ENCODE measurements around the gene RNASE11. TPM values are rescaled to one million over a fixed set of nuclear protein-coding genes. Genes with fewer than 3 reads are reported as not detected.

The RNASE11 gene
- total RNA-seq, 2 experiments from 2014 or later: not detected

- Histone ChIP-seq H3K27ac (ENCODE audit: low read depth, low read length, poor library complexity, severe bottlenecking) (no peak overlapping the region), H3K4me3 (ENCODE audit: low read depth, low read length, poor library complexity, severe bottlenecking) (no peak overlapping the region), H3K9me2 (ENCODE audit: insufficient read depth, low read length) (no peaks in the 10 kb centered on the region), H3K4me2 (ENCODE audit: low read length) (peak overlapping the region; percentile 26; the same call in 1 of the 2 replicates), H3K4me1 (ENCODE audit: insufficient read depth, low read length, poor library complexity, severe bottlenecking) (no peaks in the 10 kb centered on the region), H4K20me1 (ENCODE audit: insufficient read depth, low read length) (no peaks in the 10 kb centered on the region), H3K36me3 (ENCODE audit: insufficient read depth, low read length) (no peaks in the 10 kb centered on the region), H3K9me3 (ENCODE audit: low read length) (no peaks in the 10 kb centered on the region), H3K79me2 (ENCODE audit: insufficient read depth, low read depth, low read length) (no peaks in the 10 kb centered on the region), H2AFZ (ENCODE audit: low read length) (no peak overlapping the region)
- no peak for TF ChIP-seq CTCF (conservative IDR thresholded peaks at IDR 0.05; ENCODE audit: low read length)
- peak; percentile 87; the same call in 1 of the 2 replicates for TF ChIP-seq EZH2phosphoT487 (IDR thresholded peaks at IDR 0.05; ENCODE audit: borderline replicate concordance, low read depth, low read length)
- intact Hi-C loops (cut with micrococcal nuclease; ENCODE audit: unreplicated experiment): no loop called here
- ChIA-PET POLR2A (interaction anchor here (0.7 kb wide), 1 partner anchor 50 kb away, joined by 3 read pairs; no protein-coding TSS in a partner anchor), CTCF (ENCODE audit: unreplicated experiment) (no interaction called here)
- no TSS peak for BruUV-seq (replicated peaks)
- DNase-seq (ENCODE audit: low spot score): no peak
These were observed 36.8 kb upstream of the RNASE11 start for GRCh38 chr14:20624495-20625070.

GRCh38 chr14:20623798-20624197 is 36.0 kb upstream of the RNASE11 start:
- ChIA-PET CTCF (ENCODE audit: unreplicated experiment) (no interaction called here), POLR2A (interaction anchor here (0.7 kb wide), 1 partner anchor 51 kb away, joined by 3 read pairs; no protein-coding TSS in a partner anchor)
- Histone ChIP-seq H4K20me1 (ENCODE audit: insufficient read depth, low read length) (no peaks in the 10 kb centered on the region), H3K79me2 (ENCODE audit: insufficient read depth, low read depth, low read length) (no peaks in the 10 kb centered on the region), H3K9me2 (ENCODE audit: insufficient read depth, low read length) (no peaks in the 10 kb centered on the region), H3K4me3 (ENCODE audit: low read depth, low read length, poor library complexity, severe bottlenecking) (no peak overlapping the region), H3K9me3 (ENCODE audit: low read length) (no peaks in the 10 kb centered on the region), H3K27ac (ENCODE audit: low read depth, low read length, poor library complexity, severe bottlenecking) (no peak overlapping the region), H3K36me3 (ENCODE audit: insufficient read depth, low read length) (no peaks in the 10 kb centered on the region), H3K4me1 (ENCODE audit: insufficient read depth, low read length, poor library complexity, severe bottlenecking) (no peaks in the 10 kb centered on the region), H3K4me2 (ENCODE audit: low read length) (no peak overlapping the region), H2AFZ (ENCODE audit: low read length) (no peak overlapping the region)
- BruUV-seq (replicated peaks): no TSS peak
- DNase-seq (ENCODE audit: low spot score): no peak
- intact Hi-C loops (cut with micrococcal nuclease; ENCODE audit: unreplicated experiment): no loop called here
- TF ChIP-seq EZH2phosphoT487 (IDR thresholded peaks at IDR 0.05; ENCODE audit: borderline replicate concordance, low read depth, low read length) (no peak), CTCF (conservative IDR thresholded peaks at IDR 0.05; ENCODE audit: low read length) (no peak)

GRCh38 chr14:20622816-20623291 is 35.1 kb upstream of the RNASE11 start:
- Histone ChIP-seq H4K20me1 (ENCODE audit: insufficient read depth, low read length) (no peaks in the 10 kb centered on the region), H3K79me2 (ENCODE audit: insufficient read depth, low read depth, low read length) (no peaks in the 10 kb centered on the region), H3K27ac (ENCODE audit: low read depth, low read length, poor library complexity, severe bottlenecking) (no peak overlapping the region), H3K9me3 (ENCODE audit: low read length) (no peaks in the 10 kb centered on the region), H3K9me2 (ENCODE audit: insufficient read depth, low read length) (no peaks in the 10 kb centered on the region), H2AFZ (ENCODE audit: low read length) (no peak overlapping the region), H3K4me1 (ENCODE audit: insufficient read depth, low read length, poor library complexity, severe bottlenecking) (no peaks in the 10 kb centered on the region), H3K4me2 (ENCODE audit: low read length) (peak overlapping the region; percentile 12; the same call in 1 of the 2 replicates), H3K36me3 (ENCODE audit: insufficient read depth, low read length) (no peaks in the 10 kb centered on the region), H3K4me3 (ENCODE audit: low read depth, low read length, poor library complexity, severe bottlenecking) (no peak overlapping the region)
- intact Hi-C loops (cut with micrococcal nuclease; ENCODE audit: unreplicated experiment): no loop called here
- BruUV-seq (replicated peaks): no TSS peak
- TF ChIP-seq CTCF (conservative IDR thresholded peaks at IDR 0.05; ENCODE audit: low read length): no peak
- no peak for TF ChIP-seq EZH2phosphoT487 (IDR thresholded peaks at IDR 0.05; ENCODE audit: borderline replicate concordance, low read depth, low read length)
- ChIA-PET CTCF (ENCODE audit: unreplicated experiment) (interaction anchor here (0.5 kb wide), 1 partner anchor 859 kb away, joined by 3 read pairs; no protein-coding TSS in a partner anchor), POLR2A (interaction anchor here (0.6 kb wide), 1 partner anchor 281 kb away, joined by 4 read pairs; no protein-coding TSS in a partner anchor)
- no peak for DNase-seq (ENCODE audit: low spot score)
